GM19025 (cell line): ENCODE measurements around the gene KCNT1.

Experiments
- ATAC-seq: cut with Tn5 transposase; IDR thresholded peaks from one replicate; pipeline ENCODE4 v1.9.1; 2021; ENCODE audit warnings: mild to moderate bottlenecking, low read depth, moderate library complexity; ENCODE audit not compliant: unreplicated experiment

The KCNT1 gene

GRCh38 chr9:135813671-135814290 lies 111.8 kb downstream of the KCNT1 start:
- no peak for ATAC-seq

- no peak for ATAC-seq
Observed at GRCh38 chr9:135814421-135815095, 112.6 kb downstream of the KCNT1 start.

DNA sequence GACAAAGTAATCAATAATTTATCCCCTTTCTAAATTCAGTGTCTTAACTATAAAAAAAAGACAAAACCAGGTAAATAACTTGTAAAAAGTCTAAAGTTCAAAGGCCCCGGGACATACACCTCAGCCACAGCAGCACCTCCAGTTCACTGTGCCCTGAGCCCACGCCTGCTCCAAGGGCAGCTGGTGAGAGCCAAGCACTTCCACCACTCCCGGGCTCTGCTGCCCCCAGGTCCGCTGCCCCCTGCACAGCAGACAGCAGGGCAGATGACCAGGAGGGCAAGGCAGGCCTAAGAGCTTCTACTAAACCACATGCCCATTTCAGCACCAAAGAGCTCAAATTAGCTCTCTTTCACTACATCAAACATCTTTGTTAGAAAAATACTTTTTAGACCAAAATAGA lies 113.4 kb downstream of the KCNT1 start:
- no peak for ATAC-seq

- no peak for ATAC-seq
Observed at GRCh38 chr9:135815830-135816650, 114.1 kb downstream of the KCNT1 start.

- no peak for ATAC-seq
Observed at GRCh38 chr9:135816651-135816970, 114.6 kb downstream of the KCNT1 start.

DNA sequence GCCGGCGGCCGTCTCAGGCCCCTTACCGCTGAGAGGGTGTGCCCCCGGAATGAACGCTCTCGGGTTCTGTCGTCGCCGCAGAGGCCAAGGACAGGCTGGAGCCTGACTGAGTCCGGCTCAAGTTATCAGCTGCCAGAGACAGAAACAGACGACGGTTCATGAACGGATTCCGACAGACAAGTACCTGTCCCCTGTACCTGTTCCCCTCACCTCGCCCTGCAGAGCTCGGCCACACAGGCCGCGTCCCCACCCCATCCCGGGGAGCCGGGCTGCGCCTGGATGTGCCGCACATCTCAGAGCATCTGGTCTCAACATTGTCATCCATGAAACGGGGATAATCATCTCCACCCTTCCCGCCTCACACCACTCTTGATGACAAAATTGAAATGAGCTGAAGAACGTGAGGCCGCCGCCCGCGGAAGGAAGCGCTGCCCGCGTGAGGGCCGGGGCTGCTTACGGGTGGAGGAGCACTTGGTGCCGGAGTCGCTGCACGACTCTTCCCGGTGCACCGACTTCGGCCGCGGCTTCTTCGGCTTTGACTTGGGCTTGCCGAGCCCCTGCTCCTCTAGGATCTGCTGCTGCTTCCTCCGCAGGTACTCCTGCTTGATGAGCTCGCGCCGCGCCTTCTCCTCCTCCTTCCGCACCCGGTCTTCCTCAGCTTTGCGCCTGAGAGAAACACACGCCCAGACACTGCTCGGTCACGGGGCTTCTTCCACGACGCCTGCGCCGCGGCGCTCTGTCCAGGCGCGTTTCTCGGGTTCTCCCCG lies 116.1 kb downstream of the KCNT1 start:
- ATAC-seq = no peak

GRCh38 chr9:135818718-135819475 lies 116.9 kb downstream of the KCNT1 start:
- ATAC-seq = no peak

DNA sequence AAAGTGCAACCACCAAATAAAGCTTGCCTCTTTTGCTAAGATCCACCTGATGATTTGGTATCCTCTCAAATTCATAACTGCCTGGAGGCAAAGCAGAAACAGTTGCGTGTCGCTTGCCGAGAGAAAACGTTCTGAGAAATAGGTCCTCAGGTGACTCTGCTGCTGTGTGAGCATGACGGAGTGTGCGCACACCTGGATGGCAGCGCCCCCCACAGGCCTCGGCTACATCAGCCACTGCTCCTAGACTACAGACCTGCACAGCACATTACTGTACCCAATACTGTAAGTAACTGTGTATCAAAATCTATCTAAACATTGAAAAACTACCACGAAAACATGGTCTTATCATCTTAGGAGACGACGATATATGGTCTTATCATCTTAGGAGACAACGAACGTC lies 117.9 kb downstream of the KCNT1 start:
- no peak for ATAC-seq

- no peak for ATAC-seq
Observed at GRCh38 chr9:135820661-135821060, 118.7 kb downstream of the KCNT1 start.

DNA sequence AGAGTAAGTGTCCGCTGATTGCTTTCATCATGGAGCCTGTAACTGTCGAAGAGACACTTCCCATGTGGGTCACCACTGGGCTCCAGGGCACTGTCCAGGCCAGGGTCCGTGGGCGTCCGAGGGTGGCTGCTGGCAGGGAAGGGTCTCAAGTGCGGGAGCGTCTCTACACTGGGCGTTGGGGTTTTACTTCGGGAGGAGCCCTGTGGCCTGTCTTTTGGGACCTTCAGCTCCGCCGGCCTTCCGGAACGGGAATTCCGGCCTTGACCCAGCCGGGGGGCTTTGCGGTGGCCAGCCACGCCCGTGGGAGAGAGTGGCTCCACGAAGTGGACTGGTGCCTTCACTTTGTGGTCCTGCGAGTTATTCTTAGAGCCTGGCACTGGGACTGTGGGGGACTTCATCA lies 119.1 kb downstream of the KCNT1 start:
- no peak for ATAC-seq

- no peak for ATAC-seq
Observed at GRCh38 chr9:135821733-135822373, 119.9 kb downstream of the KCNT1 start.

DNA sequence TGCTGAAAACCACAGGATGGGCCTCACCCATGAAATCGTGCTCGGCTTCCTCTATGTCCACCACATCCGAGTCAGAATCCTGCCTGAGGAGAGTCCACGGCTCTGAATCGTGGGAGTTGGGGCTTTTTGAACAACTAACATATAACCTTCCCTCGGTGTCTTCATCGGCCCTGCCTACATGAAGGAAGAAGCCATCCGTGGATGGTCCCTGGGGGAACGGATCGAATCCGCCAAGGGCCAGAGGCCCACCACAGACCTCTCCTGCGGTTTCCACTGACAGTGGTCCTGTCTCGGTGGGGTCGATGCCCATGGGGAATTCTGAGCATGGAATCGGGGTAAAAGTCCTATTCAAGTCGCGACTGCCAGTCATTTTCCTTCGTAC lies 120.4 kb downstream of the KCNT1 start:
- ATAC-seq = no peak

- no peak for ATAC-seq
Observed at GRCh38 chr9:135823036-135823435, 121.1 kb downstream of the KCNT1 start.

GRCh38 chr9:135825435-135826187 lies 123.6 kb downstream of the KCNT1 start:
- no peak for ATAC-seq

GRCh38 chr9:135826188-135826545 lies 124.2 kb downstream of the KCNT1 start:
- no peak for ATAC-seq

GRCh38 chr9:135827301-135827700 lies 125.3 kb downstream of the KCNT1 start:
- ATAC-seq = no peak

DNA sequence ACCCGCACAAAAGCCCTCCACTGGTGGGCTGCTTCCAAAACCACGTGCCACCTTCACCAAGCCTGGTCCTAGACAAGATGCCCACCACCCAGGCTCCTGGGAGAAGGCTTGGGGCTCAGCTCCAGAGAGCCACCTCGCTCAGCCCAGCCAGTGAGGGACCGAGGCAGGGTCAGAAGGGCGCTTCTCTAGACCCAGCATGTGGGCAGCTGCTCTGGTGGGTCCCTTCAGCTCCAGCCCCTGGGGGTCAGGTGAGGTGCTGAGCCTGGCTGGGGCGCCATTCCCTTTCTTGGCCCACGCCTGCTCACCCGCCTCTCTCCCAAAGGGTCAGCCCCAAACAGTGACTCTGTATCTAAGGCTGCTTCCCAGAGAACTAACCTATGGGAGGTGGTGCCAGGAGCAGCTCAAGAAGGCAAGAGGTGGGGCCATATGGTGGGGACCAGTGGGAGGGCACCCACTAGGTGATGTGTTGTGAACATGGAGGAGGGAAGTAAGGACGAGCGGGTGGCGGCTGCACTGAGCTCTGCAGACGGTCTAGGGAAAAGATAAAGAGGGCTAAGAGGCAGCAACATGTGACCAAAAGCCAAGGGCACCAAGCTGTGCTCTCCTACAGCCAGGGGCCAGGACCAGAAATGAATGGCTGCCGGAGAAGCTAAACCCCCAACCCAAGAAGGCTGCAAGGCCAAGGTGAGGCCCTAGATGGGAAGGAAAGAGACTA lies 126.0 kb downstream of the KCNT1 start:
- no peak for ATAC-seq

GRCh38 chr9:135828656-135829055 lies 126.7 kb downstream of the KCNT1 start:
- no peak for ATAC-seq

GRCh38 chr9:135830496-135830895 lies 128.5 kb downstream of the KCNT1 start:
- ATAC-seq = no peak
